22Rv1 (cell line): Measurements from ENCODE around the gene DMRTB1.

Experiments
- H3K27ac ChIP-seq: fragments of 450-650 bp; 2 replicates; pipeline ENCODE4 v1.5.1; 2017
- CTCF ChIP-seq: fragments of 450-650 bp; IDR thresholded peaks from 2 replicates; pipeline ENCODE4 v1.5.1; 2017; ENCODE audit warnings: mild to moderate bottlenecking
- ZFX ChIP-seq: fragments of 450-650 bp; IDR thresholded peaks from 2 replicates; pipeline ENCODE4 v1.6.1; 2017; ENCODE audit warnings: antibody characterized with exemption, borderline replicate concordance

DMRTB1 gene

GRCh38 chr1:53465023-53465957 lies 6.1 kb downstream of the DMRTB1 start:
- TF ChIP-seq CTCF (no peak), ZFX (no peak)
- no peak overlapping the region for H3K27ac ChIP-seq

DNA sequence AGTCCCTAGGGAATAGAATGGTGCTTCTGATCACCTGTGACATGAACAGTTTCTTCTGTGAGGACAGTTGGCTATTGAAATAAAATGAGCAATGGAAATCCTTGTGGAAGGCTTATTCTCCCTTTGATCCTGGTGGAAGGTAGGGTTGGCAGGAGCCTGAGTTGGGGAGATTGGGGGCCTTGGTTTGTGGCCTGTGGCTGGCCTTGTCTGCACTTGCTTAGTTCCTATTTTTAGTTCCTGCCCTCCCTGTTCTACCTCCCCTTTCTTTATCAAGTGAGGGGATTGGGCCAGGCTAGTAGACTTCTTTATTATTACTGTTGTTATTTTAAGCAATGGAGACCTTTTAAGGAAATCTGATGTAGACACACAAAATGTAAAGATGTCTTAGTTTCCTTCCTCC lies 8.2 kb downstream of the DMRTB1 start:
- H3K27ac ChIP-seq = no peak overlapping the region
- no peak for TF ChIP-seq ZFX
- no peak for TF ChIP-seq CTCF

DNA sequence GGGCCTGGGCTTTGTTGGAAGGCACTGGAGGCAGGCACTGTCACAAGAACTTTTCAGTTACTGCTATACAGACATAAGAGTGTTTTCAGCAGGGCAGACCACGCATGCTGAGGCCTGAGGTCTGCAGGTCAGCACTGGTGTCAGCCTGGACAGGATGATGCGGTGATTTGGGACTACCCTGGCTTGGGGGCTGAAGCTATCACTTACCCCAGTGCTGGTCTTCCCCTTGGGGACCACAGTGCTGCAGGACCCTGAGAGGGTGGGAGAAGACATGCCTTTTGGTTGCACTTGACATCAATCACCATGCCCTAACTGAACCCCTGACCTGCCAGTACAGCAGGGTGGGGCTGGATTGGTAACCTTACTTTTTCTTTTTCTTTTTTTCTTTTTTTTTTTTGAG lies 9.2 kb downstream of the DMRTB1 start:
- TF ChIP-seq ZFX (no peak), CTCF (no peak)
- H3K27ac ChIP-seq = no peak overlapping the region

DNA sequence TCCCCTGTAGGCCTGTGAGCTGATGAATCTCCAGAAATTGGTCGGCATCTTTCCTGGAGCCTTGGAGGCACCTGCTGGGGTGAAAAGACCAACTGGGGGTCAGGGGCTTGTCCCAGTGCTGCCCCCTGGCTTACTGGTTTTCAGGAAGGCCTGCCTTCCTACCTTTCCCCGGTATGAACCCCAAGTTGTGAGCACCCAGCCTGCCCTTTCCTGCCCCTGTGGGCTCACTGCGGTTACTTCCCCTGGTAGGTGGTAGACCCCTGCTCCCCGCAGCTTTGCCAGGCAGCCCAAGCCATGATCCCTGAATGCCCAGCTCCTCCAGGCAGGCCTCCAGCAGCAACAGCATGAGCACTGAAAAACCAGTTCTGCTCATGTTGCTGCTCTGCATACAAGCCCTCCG lies 10.2 kb downstream of the DMRTB1 start:
- no peak overlapping the region for H3K27ac ChIP-seq
- TF ChIP-seq ZFX (no peak), CTCF (no peak)

DNA sequence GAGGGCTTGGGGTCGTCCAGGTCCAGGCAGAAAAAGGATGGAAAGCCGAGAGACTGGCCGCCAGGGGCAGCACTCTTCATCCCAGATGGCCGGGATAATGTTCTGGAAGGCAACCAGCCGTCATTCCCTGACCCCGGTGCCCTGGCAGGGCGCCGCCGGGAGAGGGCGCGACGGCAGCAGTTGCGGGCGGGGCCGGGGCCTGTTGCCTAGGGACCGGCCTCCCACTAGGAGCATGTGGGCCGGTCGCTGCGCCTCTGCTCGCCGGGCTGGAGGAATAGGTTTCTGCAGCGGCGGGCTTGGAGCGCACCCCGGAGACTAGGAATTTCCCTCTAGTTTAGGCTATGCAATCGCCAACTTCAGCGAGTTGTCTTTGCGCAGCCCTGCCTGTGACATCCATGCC lies 11.0 kb downstream of the DMRTB1 start:
- TF ChIP-seq CTCF (peak; percentile 99), ZFX (no peak)
- no peak overlapping the region for H3K27ac ChIP-seq

DNA sequence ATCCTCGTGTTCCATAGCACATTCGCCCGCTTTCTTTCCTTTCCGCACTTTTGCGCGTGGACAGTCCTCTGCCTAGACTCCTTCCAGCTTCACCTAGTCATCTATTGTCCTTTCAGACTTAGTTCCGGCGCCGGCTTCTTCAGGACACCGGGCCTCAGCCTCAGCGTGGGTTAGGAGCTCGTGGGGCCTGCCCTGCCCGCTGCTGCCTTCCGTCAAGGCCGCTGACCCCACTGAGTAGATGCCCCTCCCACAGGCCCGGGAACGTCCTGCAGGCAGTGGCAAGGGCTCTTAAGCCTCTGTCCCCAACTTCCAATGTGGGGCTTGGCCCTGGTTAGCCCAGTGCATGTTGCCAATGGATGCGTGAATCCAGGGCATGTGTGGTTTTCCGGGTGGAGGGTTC lies 11.4 kb downstream of the DMRTB1 start:
- H3K27ac ChIP-seq = no peak overlapping the region
- TF ChIP-seq CTCF (no peak), ZFX (no peak)

- no peak overlapping the region for H3K27ac ChIP-seq
- no peak for TF ChIP-seq ZFX
- no peak for TF ChIP-seq CTCF
These were observed 11.8 kb downstream of the DMRTB1 start for GRCh38 chr1:53471000-53471399.
